Kidney (tissue), 14 donors: ENCODE measurements around the gene TRIM40. TPM values are rescaled to one million over a fixed set of nuclear protein-coding genes. Genes with fewer than 3 reads are reported as not detected.

Experiments used
- DNase-seq, 5 donors: peaks; one replicate each; pipeline ENCODE4 v3.0.0-alpha.2; 2013 to 2020
- FAIRE-seq: peaks from 2 replicates; lab custom pipeline; 2012; peaks lifted over from hg19 to GRCh38; lab: Jason Lieb, UNC
- H3K27ac ChIP-seq, 2 donors: one replicate each; pipeline ENCODE4 v1.7.0; 2013; ENCODE audit warnings: low read depth in 2 of 2, low read length in 2 of 2, inconsistent platforms in 1 of 2
- H3K27me3 ChIP-seq: one replicate; pipeline ENCODE4 v1.7.1; 2013; ENCODE audit warnings: low read length, inconsistent platforms; ENCODE audit not compliant: control insufficient read depth, insufficient read depth
- H3K36me3 ChIP-seq, 3 donors: one replicate each; pipeline versions ENCODE4 v1.7.0 to v1.7.1; 2013; ENCODE audit warnings: low read length in 3 of 3, control low read depth in 1 of 3, inconsistent platforms in 1 of 3; ENCODE audit not compliant: insufficient read depth in 3 of 3, control insufficient read depth in 2 of 3
- H3K4me1 ChIP-seq, 3 donors: one replicate each; pipeline versions ENCODE4 v1.7.0 to v1.7.1; 2013; ENCODE audit warnings: low read length in 3 of 3, inconsistent platforms in 1 of 3, low read depth in 1 of 3; ENCODE audit not compliant: control insufficient read depth in 2 of 3, insufficient read depth in 2 of 3
- H3K4me3 ChIP-seq, 3 donors: one replicate each; pipeline versions ENCODE4 v1.7.0 to v1.8.1; 2013; ENCODE audit warnings: low read length in 3 of 3, control low read depth in 1 of 3, inconsistent platforms in 1 of 3
- H3K9ac ChIP-seq, 3 donors: one replicate each; pipeline versions ENCODE4 v1.7.0 to v1.7.1; 2013; ENCODE audit warnings: low read length in 3 of 3, control low read depth in 1 of 3, inconsistent platforms in 1 of 3
- H3K9me3 ChIP-seq, 3 donors: one replicate each; pipeline versions ENCODE4 v1.7.0 to v1.7.1; 2013; ENCODE audit warnings: low read length in 3 of 3, control low read depth in 1 of 3, inconsistent platforms in 1 of 3; ENCODE audit not compliant: control insufficient read depth in 2 of 3, insufficient read depth in 1 of 3
- CTCF ChIP-seq: IDR thresholded peaks from 3 replicates; pipeline ENCODE4 v1.5.1; 2012; ENCODE audit warnings: mild to moderate bottlenecking, moderate library complexity, borderline replicate concordance; ENCODE audit not compliant: insufficient read depth; ENCODE audit errors: extremely low read depth
- intact Hi-C: fragments of 100-400 bp; cut with DNase I; formaldehyde crosslinking; loops from one replicate; pipeline ENCODE4 v1.11.1; 2022
- polyA plus RNA-seq: library from polyadenylated mRNA; stranded (reverse); fragments of 350-450 nt; fragmentation: Illumina TruSeq; extraction: RNeasy Lipid Tissue Mini Kit (QIAGEN cat#74804); gene quantifications from one replicate; pipeline ENCODE4 v1.2.3, GENCODE V29; 2014; ENCODE audit warnings: low read depth, low replicate concordance; ENCODE audit not compliant: insufficient read depth
- total RNA-seq: library from RNA; stranded (reverse); fragmentation: NEBNext Ultra II Directional; extraction: Animal tissue kit (Norgen Biotek cat#: 25700); gene quantifications from one replicate; pipeline ENCODE4 v1.2.1, GENCODE V29; 2021
- donor health status: control.
- donor health status: control.
- donor health status: control.
- donor health status: control.
- donor health status: control.
- donor health status: DM: yes; HTN: yes; CAD: no.
- donor health status: Normal renal cell carcinoma (clear cell type).

Gene TRIM40
- total and polyA plus RNA-seq, 2 donors from 2014 or later = not detected

DNA sequence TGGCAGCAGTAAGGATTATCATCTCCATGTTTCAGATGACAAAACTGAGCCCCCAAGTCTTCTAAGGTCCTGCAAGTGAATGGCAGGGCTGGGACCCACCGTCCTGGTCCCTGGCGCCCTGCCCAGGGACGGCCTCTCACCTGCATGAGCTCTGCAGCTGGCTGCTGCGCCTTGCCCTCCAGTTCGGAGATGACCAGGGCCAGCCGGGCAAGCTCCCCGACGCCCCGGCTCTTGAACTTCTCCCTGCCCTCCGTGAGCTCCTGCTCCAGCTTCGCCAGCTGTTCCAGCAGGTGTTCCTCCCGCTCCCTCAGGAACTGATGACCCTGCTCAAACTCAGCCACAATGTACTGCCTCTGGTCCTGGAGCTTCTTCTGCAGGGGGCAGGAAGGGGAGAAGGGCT lies 60.4 kb downstream of the TRIM40 start:
- intact Hi-C loops = no loop called here
- Histone ChIP-seq H3K9me3 (no peaks in the 10 kb centered on the region), H3K4me3 (no peak overlapping the region), H3K9ac (no peak overlapping the region), H3K27ac (no peak overlapping the region), H3K27me3 (no peaks in the 10 kb centered on the region), H3K4me1 (peaks cover 0 to 2% (median 0%) of the 10 kb centered on the region in 3 donors), H3K36me3 (peaks cover 3 to 49% (median 33%) of the 10 kb centered on the region in 3 donors)
- TF ChIP-seq CTCF = no peak
- no peak for DNase-seq
- FAIRE-seq = no peak

Other genes starting within 250 kb of the TRIM40 start
- 695 TPM for gene HLA-A, start 193.6 kb upstream of the TRIM40 start, total RNA-seq
- 1,143 TPM for gene HLA-A, start 193.6 kb upstream of the TRIM40 start, polyA plus RNA-seq
- gene POLR1H, start 74.9 kb upstream of the TRIM40 start, total RNA-seq = 23.3 TPM
- 52.8 TPM for gene POLR1H, start 74.9 kb upstream of the TRIM40 start, polyA plus RNA-seq
- 71.6 TPM for gene PPP1R11, start 68.9 kb upstream of the TRIM40 start, total RNA-seq
- 78.3 TPM for gene PPP1R11, start 68.9 kb upstream of the TRIM40 start, polyA plus RNA-seq
- 1.3 TPM for gene RNF39, start 60.4 kb upstream of the TRIM40 start, total RNA-seq
- gene RNF39, start 60.4 kb upstream of the TRIM40 start, polyA plus RNA-seq = not detected
- 0.22 TPM for gene TRIM31, start 23.1 kb upstream of the TRIM40 start, total RNA-seq
- gene TRIM31, start 23.1 kb upstream of the TRIM40 start, polyA plus RNA-seq = 0.26 TPM
- gene TRIM10, start 25.1 kb downstream of the TRIM40 start, total RNA-seq = 0.79 TPM
- gene TRIM10, start 25.1 kb downstream of the TRIM40 start, polyA plus RNA-seq = 1.5 TPM
- gene TRIM15, start 27.4 kb downstream of the TRIM40 start, total RNA-seq = 2.2 TPM
- gene TRIM15, start 27.4 kb downstream of the TRIM40 start, polyA plus RNA-seq = 7.1 TPM
- 63.9 TPM for gene TRIM26, start 77.3 kb downstream of the TRIM40 start, total RNA-seq
- gene TRIM26, start 77.3 kb downstream of the TRIM40 start, polyA plus RNA-seq = 28.0 TPM
- 17.7 TPM for gene TRIM39, start 190.8 kb downstream of the TRIM40 start, total RNA-seq
- gene TRIM39, start 190.8 kb downstream of the TRIM40 start, polyA plus RNA-seq = 8.6 TPM
- 34.5 TPM for gene RPP21, start 209.0 kb downstream of the TRIM40 start, total RNA-seq
- gene RPP21, start 209.0 kb downstream of the TRIM40 start, polyA plus RNA-seq = 73.9 TPM